Hepatocyte (in vitro differentiated cells): ENCODE measurements around the gene CDC42BPB. TPM values are rescaled to one million over a fixed set of nuclear protein-coding genes. Genes with fewer than 3 reads are reported as not detected.

ENCODE experiments used
- DNase-seq: peaks from one replicate; pipeline ENCODE4 v3.0.0-alpha.2; 2016; ENCODE audit warnings: low spot score
- H2AFZ ChIP-seq: fragments of 200-600 bp; sonication (generic); 2 replicates; pipeline ENCODE4 v1.6.0; 2016; ENCODE audit warnings: antibody characterized with exemption, mild to moderate bottlenecking
- H3K27ac ChIP-seq: fragments of 200-600 bp; sonication (generic); 2 replicates; pipeline ENCODE4 v1.5.1; 2016; ENCODE audit warnings: mild to moderate bottlenecking
- H3K27me3 ChIP-seq: fragments of 200-600 bp; sonication (generic); 2 replicates; pipeline ENCODE4 v1.6.1; 2016
- H3K36me3 ChIP-seq: fragments of 200-600 bp; sonication (generic); replicated peaks from 2 replicates; pipeline ENCODE4 v1.5.1; 2016; ENCODE audit warnings: low read depth; ENCODE audit not compliant: insufficient read depth
- H3K4me1 ChIP-seq: fragments of 200-600 bp; sonication (generic); 2 replicates; pipeline ENCODE4 v1.5.1; 2016; ENCODE audit warnings: mild to moderate bottlenecking, moderate library complexity; ENCODE audit not compliant: insufficient read depth
- H3K4me2 ChIP-seq: fragments of 200-600 bp; sonication (generic); 2 replicates; pipeline ENCODE4 v1.6.0; 2016
- H3K4me3 ChIP-seq: fragments of 200-600 bp; sonication (generic); 2 replicates; pipeline ENCODE4 v1.5.1; 2016; ENCODE audit warnings: mild to moderate bottlenecking
- H3K79me2 ChIP-seq: fragments of 200-600 bp; sonication (generic); 2 replicates; pipeline ENCODE4 v1.6.0; 2017; ENCODE audit warnings: mild to moderate bottlenecking
- H3K9me2 ChIP-seq: fragments of 200-600 bp; sonication (generic); replicated peaks from 2 replicates; pipeline ENCODE4 v1.6.0; 2017; ENCODE audit warnings: mild to moderate bottlenecking; ENCODE audit not compliant: insufficient read depth
- H3K9me3 ChIP-seq: fragments of 200-600 bp; sonication (generic); 2 replicates; pipeline ENCODE4 v1.5.1; 2016; ENCODE audit warnings: low read depth, mild to moderate bottlenecking
- H4K20me1 ChIP-seq: fragments of 200-600 bp; sonication (generic); 2 replicates; pipeline ENCODE4 v1.6.0; 2016; ENCODE audit warnings: mild to moderate bottlenecking; ENCODE audit not compliant: insufficient read depth, poor library complexity, severe bottlenecking
- EZH2 ChIP-seq: fragments of 200-600 bp; sonication (generic); IDR thresholded peaks from 2 replicates; pipeline ENCODE4 v1.6.1; 2016; ENCODE audit warnings: antibody characterized with exemption, mild to moderate bottlenecking, borderline replicate concordance
- EZH2phosphoT487 ChIP-seq: fragments of 200-600 bp; sonication (generic); IDR thresholded peaks from one replicate; pipeline ENCODE4 v1.6.1; 2018; ENCODE audit warnings: antibody characterized with exemption, mild to moderate bottlenecking, low read depth, moderate library complexity; ENCODE audit not compliant: unreplicated experiment, severe bottlenecking
- WGBS: methylation state at CpG from one replicate; pipeline ENCODE4 v1.1.6; 2016; ENCODE audit warnings: low lambda C conversion rate; ENCODE audit errors: missing lambda C conversion rate; 5-methylcytosine and 5-hydroxymethylcytosine counted together
- polyA plus RNA-seq: library from polyadenylated mRNA; unstranded; fragments of >200 nt; fragmentation: Nextera tagmentation; extraction: Ambion mirVana; gene quantifications from 2 replicates; pipeline ENCODE4 v1.2.1, GENCODE V29; 2016
- total RNA-seq: library from RNA; depleted of rRNA; stranded (reverse); fragments of >200 nt; gene quantifications from 2 replicates; pipeline ENCODE4 v1.2.3, GENCODE V29; 2014
- TF ChIP-seq, protein P1 (sequence below): fragments of 200-600 bp; sonication (generic); IDR thresholded peaks from 2 replicates; pipeline ENCODE4 v1.5.1; 2016; ENCODE audit warnings: antibody characterized with exemption, mild to moderate bottlenecking; ENCODE audit not compliant: poor library complexity

CDC42BPB gene
- total and polyA plus RNA-seq, 2 experiments from 2014 or later = 10.2 to 60.6 TPM

DNA sequence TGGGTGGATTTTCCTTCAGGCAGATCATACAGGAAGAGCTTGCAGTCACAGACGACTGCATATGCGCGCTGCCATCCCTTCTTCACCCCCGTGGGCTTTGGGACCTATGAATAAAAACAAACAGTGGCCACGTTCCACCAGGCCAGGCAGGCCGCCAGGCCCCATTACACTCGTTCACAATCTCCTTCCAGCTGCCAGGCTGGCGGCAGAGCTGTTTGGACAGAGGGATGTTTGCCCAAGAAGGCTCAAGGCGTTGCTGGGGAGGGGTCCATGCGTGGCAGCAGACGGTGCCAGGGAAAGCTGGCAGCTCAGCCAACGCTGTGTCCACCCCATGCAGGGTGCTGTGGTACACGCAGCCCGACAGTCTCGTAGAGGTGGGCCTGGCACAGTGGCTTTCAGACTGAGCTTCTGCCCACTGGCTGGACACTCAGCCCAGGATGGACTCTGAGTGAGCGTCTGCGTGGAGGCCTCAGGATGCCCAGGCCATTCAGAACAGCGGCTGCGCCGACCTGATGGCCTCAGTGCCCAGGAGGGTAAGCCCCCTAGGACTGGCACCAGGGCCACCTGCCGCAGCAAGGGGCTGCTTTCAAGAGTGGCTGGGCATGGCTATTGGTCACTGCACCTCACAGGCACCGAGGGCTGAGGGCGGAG, 107.4 kb downstream of the CDC42BPB start:
- no peaks in the 10 kb centered on the region for H3K27me3 ChIP-seq
- no peaks in the 10 kb centered on the region for H4K20me1 ChIP-seq
- H3K9me3 ChIP-seq = no peaks in the 10 kb centered on the region
- H2AFZ ChIP-seq = no peak overlapping the region
- H3K4me3 ChIP-seq = no peak overlapping the region
- no peak overlapping the region for H3K27ac ChIP-seq
- TF ChIP-seq EZH2 (no peak), EZH2phosphoT487 (no peak)
- TF ChIP-seq, protein P1, sequence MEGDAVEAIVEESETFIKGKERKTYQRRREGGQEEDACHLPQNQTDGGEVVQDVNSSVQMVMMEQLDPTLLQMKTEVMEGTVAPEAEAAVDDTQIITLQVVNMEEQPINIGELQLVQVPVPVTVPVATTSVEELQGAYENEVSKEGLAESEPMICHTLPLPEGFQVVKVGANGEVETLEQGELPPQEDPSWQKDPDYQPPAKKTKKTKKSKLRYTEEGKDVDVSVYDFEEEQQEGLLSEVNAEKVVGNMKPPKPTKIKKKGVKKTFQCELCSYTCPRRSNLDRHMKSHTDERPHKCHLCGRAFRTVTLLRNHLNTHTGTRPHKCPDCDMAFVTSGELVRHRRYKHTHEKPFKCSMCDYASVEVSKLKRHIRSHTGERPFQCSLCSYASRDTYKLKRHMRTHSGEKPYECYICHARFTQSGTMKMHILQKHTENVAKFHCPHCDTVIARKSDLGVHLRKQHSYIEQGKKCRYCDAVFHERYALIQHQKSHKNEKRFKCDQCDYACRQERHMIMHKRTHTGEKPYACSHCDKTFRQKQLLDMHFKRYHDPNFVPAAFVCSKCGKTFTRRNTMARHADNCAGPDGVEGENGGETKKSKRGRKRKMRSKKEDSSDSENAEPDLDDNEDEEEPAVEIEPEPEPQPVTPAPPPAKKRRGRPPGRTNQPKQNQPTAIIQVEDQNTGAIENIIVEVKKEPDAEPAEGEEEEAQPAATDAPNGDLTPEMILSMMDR = no peak
- H3K9me2 ChIP-seq = no peaks in the 10 kb centered on the region
- WGBS = 90% methylated on average over 23 of the region's 23 CpGs
- no peaks in the 10 kb centered on the region for H3K79me2 ChIP-seq
- H3K36me3 ChIP-seq = no peaks in the 10 kb centered on the region
- DNase-seq = no peak
- H3K4me2 ChIP-seq = no peak overlapping the region
- no peaks in the 10 kb centered on the region for H3K4me1 ChIP-seq

DNA sequence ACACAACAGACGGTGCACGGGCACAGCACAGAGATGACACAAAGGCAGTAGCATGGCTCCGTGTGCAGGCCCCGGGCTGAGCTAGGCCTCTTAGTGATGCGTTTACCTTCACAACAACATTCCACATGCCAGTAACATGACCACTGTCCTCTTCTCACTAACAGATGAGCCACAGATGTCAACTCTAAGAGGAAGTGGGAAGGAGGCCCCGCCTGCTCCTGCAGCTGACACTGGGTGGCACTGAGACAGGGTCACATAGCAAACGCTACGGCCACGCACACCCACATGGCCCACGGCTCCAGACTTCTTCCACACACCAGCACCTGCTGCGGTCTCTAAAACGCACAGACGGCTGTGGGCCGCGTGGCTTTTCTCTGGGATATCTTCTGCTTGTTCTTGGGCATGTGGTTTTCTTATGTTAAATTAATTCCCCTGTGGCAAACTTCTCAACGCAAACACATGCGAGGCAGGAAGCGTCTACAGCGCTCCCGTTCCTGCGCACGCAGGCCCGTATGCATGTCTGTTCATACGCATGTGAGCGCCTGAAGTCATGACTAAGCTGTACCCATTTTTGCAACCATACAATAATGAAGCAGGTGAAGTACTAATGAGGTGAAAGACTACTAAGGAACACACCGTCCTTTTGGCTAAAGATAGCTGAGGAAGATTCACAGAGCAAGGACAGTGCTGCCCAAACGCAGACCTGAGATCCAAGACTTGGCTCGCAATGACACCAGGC, 108.1 kb downstream of the CDC42BPB start:
- no peak overlapping the region for H3K27ac ChIP-seq
- no peak overlapping the region for H3K4me2 ChIP-seq
- no peak overlapping the region for H3K4me3 ChIP-seq
- no peak overlapping the region for H2AFZ ChIP-seq
- WGBS = 94% methylated on average over 28 of the region's 28 CpGs
- no peaks in the 10 kb centered on the region for H3K27me3 ChIP-seq
- no peaks in the 10 kb centered on the region for H4K20me1 ChIP-seq
- no peaks in the 10 kb centered on the region for H3K9me2 ChIP-seq
- TF ChIP-seq EZH2phosphoT487 = no peak
- TF ChIP-seq, protein P1 = no peak
- TF ChIP-seq EZH2 = no peak
- no peaks in the 10 kb centered on the region for H3K36me3 ChIP-seq
- no peak for DNase-seq
- no peaks in the 10 kb centered on the region for H3K79me2 ChIP-seq
- no peaks in the 10 kb centered on the region for H3K9me3 ChIP-seq
- H3K4me1 ChIP-seq = no peaks in the 10 kb centered on the region

DNA sequence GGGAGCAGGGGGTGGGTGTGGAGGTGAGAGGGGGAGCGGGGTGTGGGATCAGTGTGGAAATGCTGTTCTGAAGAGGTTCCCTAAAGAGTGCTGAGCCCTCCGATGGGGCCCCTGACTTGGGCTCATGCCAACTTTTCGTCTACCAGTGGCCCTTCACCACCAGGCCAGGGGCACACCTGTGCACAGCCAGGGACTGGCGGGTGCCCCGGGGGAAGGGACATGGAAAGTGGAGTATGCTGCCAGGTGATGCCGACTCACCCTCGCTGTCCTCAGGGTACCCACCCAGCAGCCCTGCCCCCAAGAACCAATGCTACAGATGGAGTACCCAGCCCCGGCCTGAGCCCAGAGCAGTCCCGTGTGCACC, 108.7 kb downstream of the CDC42BPB start:
- H3K9me3 ChIP-seq = no peaks in the 10 kb centered on the region
- no peaks in the 10 kb centered on the region for H3K36me3 ChIP-seq
- 95% methylated on average over 7 of the region's 9 CpGs for WGBS
- no peaks in the 10 kb centered on the region for H3K27me3 ChIP-seq
- no peak overlapping the region for H3K4me3 ChIP-seq
- H3K4me1 ChIP-seq = no peaks in the 10 kb centered on the region
- no peaks in the 10 kb centered on the region for H4K20me1 ChIP-seq
- no peak overlapping the region for H3K4me2 ChIP-seq
- no peak overlapping the region for H2AFZ ChIP-seq
- no peaks in the 10 kb centered on the region for H3K79me2 ChIP-seq
- TF ChIP-seq EZH2phosphoT487 = no peak
- TF ChIP-seq EZH2 = no peak
- TF ChIP-seq, protein P1 = no peak
- DNase-seq = no peak
- H3K9me2 ChIP-seq = no peaks in the 10 kb centered on the region
- no peak overlapping the region for H3K27ac ChIP-seq
